Endothelial cell (in vitro differentiated cells): ENCODE results near the gene PTPRD. TPM values are rescaled to one million over a fixed set of nuclear protein-coding genes. Genes with fewer than 3 reads are reported as not detected.

Experiments
- DNase-seq: peaks from one replicate; pipeline ENCODE4 v3.0.0; 2021; ENCODE audit warnings: low spot score
- H3K27ac Mint-ChIP-seq: one replicate; pipeline ENCODE4 v1.8.0; 2021; ENCODE audit warnings: mixed read lengths, inconsistent platforms; ENCODE audit not compliant: unreplicated experiment
- H3K27me3 Mint-ChIP-seq: one replicate; pipeline ENCODE4 v1.8.0; 2021; ENCODE audit warnings: mild to moderate bottlenecking, moderate library complexity, mixed read lengths, inconsistent platforms; ENCODE audit not compliant: unreplicated experiment
- H3K36me3 Mint-ChIP-seq: one replicate; pipeline ENCODE4 v1.8.0; 2021; ENCODE audit warnings: mild to moderate bottlenecking, low read depth, mixed read lengths, inconsistent platforms; ENCODE audit not compliant: unreplicated experiment
- H3K4me1 Mint-ChIP-seq: one replicate; pipeline ENCODE4 v1.8.0; 2021; ENCODE audit warnings: mild to moderate bottlenecking, mixed read lengths, inconsistent platforms; ENCODE audit not compliant: unreplicated experiment
- H3K4me3 Mint-ChIP-seq: one replicate; pipeline ENCODE4 v1.8.0; 2021; ENCODE audit warnings: mild to moderate bottlenecking, mixed read lengths, inconsistent platforms; ENCODE audit not compliant: unreplicated experiment
- H3K9me3 Mint-ChIP-seq: one replicate; pipeline ENCODE4 v1.8.0; 2021; ENCODE audit warnings: mixed read lengths, inconsistent platforms; ENCODE audit not compliant: unreplicated experiment
- CTCF ChIP-seq: fragments of 200-600 bp; sonication (generic); IDR thresholded peaks from one replicate; pipeline ENCODE4 v1.5.0; 2021; ENCODE audit warnings: antibody characterized with exemption; ENCODE audit not compliant: unreplicated experiment
- total RNA-seq: library from RNA; stranded (reverse); fragmentation: NEBNext Ultra II Directional; extraction: Animal tissue kit (Norgen Biotek cat#: 25700); gene quantifications from one replicate; pipeline ENCODE4 v1.2.1, GENCODE V29; 2021; ENCODE audit not compliant: unreplicated experiment

The PTPRD gene
- total RNA-seq, 1 donor from 2014 or later = 47.8 TPM

DNA sequence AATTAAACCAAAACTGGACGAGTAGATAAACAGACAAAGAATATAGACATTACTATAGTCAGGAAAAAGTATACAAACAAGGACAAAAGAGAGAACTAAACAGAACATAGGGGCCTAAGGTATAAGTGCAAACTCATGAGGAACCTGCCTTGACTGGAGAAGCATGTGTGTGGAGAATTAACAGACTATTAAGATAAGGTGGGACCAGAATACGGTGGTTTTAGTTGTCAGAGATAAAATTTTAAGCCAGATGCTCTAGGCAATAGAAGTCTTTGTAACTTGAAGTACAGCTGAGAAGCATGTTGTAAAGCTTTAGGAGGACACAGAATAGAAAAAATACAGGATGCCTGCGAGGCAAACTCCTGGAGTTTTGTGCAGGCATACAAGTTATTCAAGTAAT lies 707.1 kb downstream of the PTPRD start:
- no peak overlapping the region for H3K4me3 Mint-ChIP-seq
- DNase-seq = no peak
- no peaks in the 10 kb centered on the region for H3K4me1 Mint-ChIP-seq
- H3K9me3 Mint-ChIP-seq = no peaks in the 10 kb centered on the region
- TF ChIP-seq CTCF = no peak
- H3K27ac Mint-ChIP-seq = no peak overlapping the region
- no peaks in the 10 kb centered on the region for H3K36me3 Mint-ChIP-seq
- H3K27me3 Mint-ChIP-seq = no peaks in the 10 kb centered on the region

- Mint-ChIP-seq H3K4me1 (no peaks in the 10 kb centered on the region), H3K9me3 (no peaks in the 10 kb centered on the region), H3K4me3 (no peak overlapping the region), H3K27me3 (no peaks in the 10 kb centered on the region), H3K27ac (no peak overlapping the region), H3K36me3 (no peaks in the 10 kb centered on the region)
- TF ChIP-seq CTCF = no peak
- no peak for DNase-seq
Measured at GRCh38 chr9:9904041-9904440, 708.8 kb downstream of the PTPRD start.

GRCh38 chr9:9901624-9902023 lies 711.2 kb downstream of the PTPRD start:
- Mint-ChIP-seq H3K4me1 (no peaks in the 10 kb centered on the region), H3K27ac (no peak overlapping the region)

DNA sequence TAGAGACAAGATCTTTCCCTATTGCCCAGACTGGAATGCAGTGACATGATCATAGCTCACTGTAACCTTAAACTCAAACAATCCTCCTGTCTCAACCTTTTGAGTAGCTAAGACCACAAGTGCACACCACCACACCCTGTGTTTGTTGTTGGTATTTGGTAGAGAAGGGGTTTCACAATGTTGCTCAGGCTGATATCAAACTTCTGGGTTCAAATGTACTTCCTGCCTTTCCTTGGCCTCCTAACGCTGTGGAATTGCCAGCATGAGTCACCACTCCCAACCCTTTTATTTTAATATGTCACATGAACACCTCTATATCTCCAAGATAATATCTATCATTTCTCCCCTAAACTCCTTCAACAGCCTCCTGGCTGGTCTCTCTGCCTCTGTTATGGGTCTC lies 719.0 kb downstream of the PTPRD start:
- Mint-ChIP-seq H3K4me1 (peaks cover 2% of the 10 kb centered on the region), H3K36me3 (no peaks in the 10 kb centered on the region), H3K27ac (no peak overlapping the region), H3K27me3 (peaks cover 2% of the 10 kb centered on the region), H3K9me3 (no peaks in the 10 kb centered on the region), H3K4me3 (no peak overlapping the region)
- no peak for DNase-seq
- TF ChIP-seq CTCF = no peak

More at GRCh38 chr9:9901624-9902023, 711.2 kb downstream of the PTPRD start:
- no peak for TF ChIP-seq CTCF
- no peaks in the 10 kb centered on the region for H3K9me3 Mint-ChIP-seq
- no peaks in the 10 kb centered on the region for H3K36me3 Mint-ChIP-seq
- H3K4me3 Mint-ChIP-seq = no peak overlapping the region
- no peaks in the 10 kb centered on the region for H3K27me3 Mint-ChIP-seq
- no peak for DNase-seq

DNA sequence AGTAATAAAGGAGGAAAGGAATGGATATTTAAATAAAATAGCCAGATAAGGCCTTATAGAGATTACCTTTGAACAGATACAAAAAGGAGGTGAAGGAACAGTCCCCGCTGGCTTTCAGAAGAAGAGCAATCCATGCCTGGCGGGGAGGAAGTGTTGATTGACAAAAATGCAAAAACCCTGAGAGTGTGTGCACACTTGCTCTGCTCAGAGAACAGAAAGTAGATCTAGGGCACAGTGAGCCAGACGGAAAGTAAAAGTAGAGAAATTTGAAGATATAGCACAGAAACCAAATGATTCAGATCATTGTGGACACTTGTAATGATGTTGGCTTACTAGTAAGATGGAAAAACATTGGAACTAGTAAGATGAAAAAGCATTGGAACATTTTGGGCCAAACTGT lies 720.6 kb downstream of the PTPRD start:
- peaks cover 4% of the 10 kb centered on the region for H3K4me1 Mint-ChIP-seq
- DNase-seq = no peak
- H3K27me3 Mint-ChIP-seq = peaks cover 2% of the 10 kb centered on the region
- H3K27ac Mint-ChIP-seq = no peak overlapping the region
- no peaks in the 10 kb centered on the region for H3K36me3 Mint-ChIP-seq
- H3K4me3 Mint-ChIP-seq = no peak overlapping the region
- no peak for TF ChIP-seq CTCF
- H3K9me3 Mint-ChIP-seq = no peaks in the 10 kb centered on the region
